ENCODE data around the gene EEFSEC.
A peak's percentile ranks its signal among the peaks of the same experiment; 100 is the strongest.

The EEFSEC gene

GRCh38 chr3:128402998-128403397 is 249.7 kb downstream of the EEFSEC start:
- DNase-seq: no peak

GRCh38 chr3:128404276-128405068 is 251.2 kb downstream of the EEFSEC start:
- DNase-seq: no peak

- no peak for DNase-seq
Observed at GRCh38 chr3:128405554-128406277, 252.4 kb downstream of the EEFSEC start.

- DNase-seq: no peak
Observed at GRCh38 chr3:128407247-128407646, 254.0 kb downstream of the EEFSEC start.

GRCh38 chr3:128408012-128408692 is 254.9 kb downstream of the EEFSEC start:
- DNase-seq: no peak

- DNase-seq: no peak
Observed at GRCh38 chr3:128408693-128409623, 255.7 kb downstream of the EEFSEC start.

GRCh38 chr3:128409624-128410581 is 256.6 kb downstream of the EEFSEC start:
- no peak for DNase-seq

GRCh38 chr3:128410669-128411573 is 257.6 kb downstream of the EEFSEC start:
- DNase-seq: no peak

- no peak for DNase-seq
Observed at GRCh38 chr3:128411574-128412064, 258.3 kb downstream of the EEFSEC start.

- DNase-seq: no peak
Observed at GRCh38 chr3:128412180-128413002, 259.1 kb downstream of the EEFSEC start.

- DNase-seq: no peak
Observed at GRCh38 chr3:128413003-128413370, 259.7 kb downstream of the EEFSEC start.

- DNase-seq: no peak
Observed at GRCh38 chr3:128413413-128414205, 260.3 kb downstream of the EEFSEC start.

GRCh38 chr3:128415200-128415772 is 262.0 kb downstream of the EEFSEC start:
- no peak for DNase-seq

GRCh38 chr3:128415773-128416577 is 262.7 kb downstream of the EEFSEC start:
- no peak for DNase-seq

- peak; percentile 99 for DNase-seq
Observed at GRCh38 chr3:128416578-128417211, 263.4 kb downstream of the EEFSEC start.

GRCh38 chr3:128418900-128419299 is 265.6 kb downstream of the EEFSEC start:
- no peak for DNase-seq

GRCh38 chr3:128419311-128419710 is 266.0 kb downstream of the EEFSEC start:
- no peak for DNase-seq

All from 8988T (cell line).